ENCODE results near the gene SPTBN1.
"Not testable (repeated sequence)": the region's sequence is repeated elsewhere in the genome, so short reads cannot be mapped to it uniquely, and the experiment has no call there.

SPTBN1 gene

GRCh38 chr2:54473851-54474250, 17.7 kb downstream of the SPTBN1 start:
- no peak for DNase-seq

GRCh38 chr2:54475285-54475684, 19.2 kb downstream of the SPTBN1 start:
- DNase-seq, result no peak

GRCh38 chr2:54475919-54476318, 19.8 kb downstream of the SPTBN1 start:
- DNase-seq, result no peak

GRCh38 chr2:54476852-54477251, 20.7 kb downstream of the SPTBN1 start:
- DNase-seq, result no peak

GRCh38 chr2:54477896-54478295, 21.8 kb downstream of the SPTBN1 start:
- no peak for DNase-seq

GRCh38 chr2:54478899-54479298, 22.8 kb downstream of the SPTBN1 start:
- no peak for DNase-seq

GRCh38 chr2:54479424-54479823, 23.3 kb downstream of the SPTBN1 start:
- no peak for DNase-seq

GRCh38 chr2:54480025-54480424, 23.9 kb downstream of the SPTBN1 start:
- no peak for DNase-seq

GRCh38 chr2:54481686-54482085, 25.6 kb downstream of the SPTBN1 start:
- DNase-seq, result no peak

- DNase-seq, result no peak
Observed at GRCh38 chr2:54482715-54483114, 26.6 kb downstream of the SPTBN1 start.

GRCh38 chr2:54483426-54483825, 27.3 kb downstream of the SPTBN1 start:
- no peak for DNase-seq

GRCh38 chr2:54485756-54486155, 29.6 kb downstream of the SPTBN1 start:
- not testable (repeated sequence) for DNase-seq

GRCh38 chr2:54486766-54487165, 30.6 kb downstream of the SPTBN1 start:
- no peak for DNase-seq

- no peak for DNase-seq
Observed at GRCh38 chr2:54490863-54491262, 34.7 kb downstream of the SPTBN1 start.

- no peak for DNase-seq
Observed at GRCh38 chr2:54492335-54492734, 36.2 kb downstream of the SPTBN1 start.

- DNase-seq, result no peak
Observed at GRCh38 chr2:54494087-54494486, 38.0 kb downstream of the SPTBN1 start.

GRCh38 chr2:54496920-54497319, 40.8 kb downstream of the SPTBN1 start:
- no peak for DNase-seq

- no peak for DNase-seq
Observed at GRCh38 chr2:54497763-54498680, 41.9 kb downstream of the SPTBN1 start.

- DNase-seq, result no peak
Observed at GRCh38 chr2:54499661-54500060, 43.5 kb downstream of the SPTBN1 start.

- DNase-seq, result no peak
Observed at GRCh38 chr2:54500404-54501205, 44.5 kb downstream of the SPTBN1 start.

- DNase-seq, result no peak
Observed at GRCh38 chr2:54502731-54503130, 46.6 kb downstream of the SPTBN1 start.

GRCh38 chr2:54503192-54503591, 47.1 kb downstream of the SPTBN1 start:
- DNase-seq, result no peak

- DNase-seq, result no peak
Observed at GRCh38 chr2:54503828-54504227, 47.7 kb downstream of the SPTBN1 start.

GRCh38 chr2:54504866-54505265, 48.7 kb downstream of the SPTBN1 start:
- DNase-seq, result no peak

Data from NCI-H1048 (cell line).